Mesothelial cell of epicardium (in vitro differentiated cells): ENCODE measurements around the gene CLDN7. TPM values are rescaled to one million over a fixed set of nuclear protein-coding genes. Genes with fewer than 3 reads are reported as not detected.

Experiments used
- DNase-seq, 2 experiments: peaks; one replicate each; pipeline ENCODE4 v3.0.0; 2021; ENCODE audit warnings: low spot score in 2 of 2; ENCODE audit not compliant: unreplicated experiment in 2 of 2
- H3K27ac Mint-ChIP-seq: 2 replicates; pipeline ENCODE4 v1.8.0; 2021; ENCODE audit warnings: mixed read lengths
- H3K27me3 Mint-ChIP-seq: 2 replicates; pipeline ENCODE4 v1.8.0; 2021; ENCODE audit warnings: low read depth, mixed read lengths
- H3K36me3 Mint-ChIP-seq: 2 replicates; pipeline ENCODE4 v1.8.0; 2021; ENCODE audit warnings: mixed read lengths
- H3K4me1 Mint-ChIP-seq: 2 replicates; pipeline ENCODE4 v1.8.0; 2021; ENCODE audit warnings: mixed read lengths
- H3K4me3 Mint-ChIP-seq: 2 replicates; pipeline ENCODE4 v1.8.0; 2021; ENCODE audit warnings: mild to moderate bottlenecking, moderate library complexity, mixed read lengths
- H3K9me3 Mint-ChIP-seq: 2 replicates; pipeline ENCODE4 v1.8.0; 2021; ENCODE audit warnings: mixed read lengths
- total RNA-seq: library from RNA; stranded (reverse); gene quantifications from 3 replicates; pipeline ENCODE4 v1.2.1, GENCODE V29; 2021
- TF ChIP-seq, protein P1 (sequence below): fragments of 200-600 bp; sonication (generic); IDR thresholded peaks from one replicate; pipeline ENCODE4 v1.5.0; 2021; ENCODE audit warnings: antibody characterized with exemption; ENCODE audit not compliant: unreplicated experiment

Gene CLDN7
- total RNA-seq, 1 donor from 2014 or later: 79.2 TPM

DNA sequence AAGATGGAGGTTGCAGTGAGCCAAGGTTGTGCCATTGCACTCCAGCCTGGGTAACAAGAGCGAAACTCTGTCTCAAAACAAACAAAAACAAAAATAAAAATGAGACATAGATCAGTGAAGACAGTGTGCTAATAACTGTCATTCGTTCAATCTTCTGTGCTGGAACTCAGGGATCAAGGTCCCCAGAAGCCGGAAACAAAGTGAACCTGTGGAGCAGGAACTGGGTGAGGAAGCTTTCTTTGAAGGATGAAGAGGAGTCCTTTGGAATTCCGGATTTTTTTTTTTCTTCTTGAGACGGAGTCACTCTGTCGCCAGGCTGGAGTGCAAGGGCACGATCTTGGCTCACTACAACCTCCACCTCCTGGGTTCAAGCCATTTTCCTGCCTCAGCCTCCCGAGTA lies 17.2 kb upstream of the CLDN7 start:
- Mint-ChIP-seq H3K36me3 (no peaks in the 10 kb centered on the region), H3K9me3 (no peaks in the 10 kb centered on the region), H3K4me1 (peaks cover 15% of the 10 kb centered on the region), H3K27me3 (peaks cover 23% of the 10 kb centered on the region), H3K4me3 (no peak overlapping the region), H3K27ac (no peak overlapping the region)
- TF ChIP-seq, protein P1, sequence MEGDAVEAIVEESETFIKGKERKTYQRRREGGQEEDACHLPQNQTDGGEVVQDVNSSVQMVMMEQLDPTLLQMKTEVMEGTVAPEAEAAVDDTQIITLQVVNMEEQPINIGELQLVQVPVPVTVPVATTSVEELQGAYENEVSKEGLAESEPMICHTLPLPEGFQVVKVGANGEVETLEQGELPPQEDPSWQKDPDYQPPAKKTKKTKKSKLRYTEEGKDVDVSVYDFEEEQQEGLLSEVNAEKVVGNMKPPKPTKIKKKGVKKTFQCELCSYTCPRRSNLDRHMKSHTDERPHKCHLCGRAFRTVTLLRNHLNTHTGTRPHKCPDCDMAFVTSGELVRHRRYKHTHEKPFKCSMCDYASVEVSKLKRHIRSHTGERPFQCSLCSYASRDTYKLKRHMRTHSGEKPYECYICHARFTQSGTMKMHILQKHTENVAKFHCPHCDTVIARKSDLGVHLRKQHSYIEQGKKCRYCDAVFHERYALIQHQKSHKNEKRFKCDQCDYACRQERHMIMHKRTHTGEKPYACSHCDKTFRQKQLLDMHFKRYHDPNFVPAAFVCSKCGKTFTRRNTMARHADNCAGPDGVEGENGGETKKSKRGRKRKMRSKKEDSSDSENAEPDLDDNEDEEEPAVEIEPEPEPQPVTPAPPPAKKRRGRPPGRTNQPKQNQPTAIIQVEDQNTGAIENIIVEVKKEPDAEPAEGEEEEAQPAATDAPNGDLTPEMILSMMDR: no peak
- DNase-seq: no peak

DNA sequence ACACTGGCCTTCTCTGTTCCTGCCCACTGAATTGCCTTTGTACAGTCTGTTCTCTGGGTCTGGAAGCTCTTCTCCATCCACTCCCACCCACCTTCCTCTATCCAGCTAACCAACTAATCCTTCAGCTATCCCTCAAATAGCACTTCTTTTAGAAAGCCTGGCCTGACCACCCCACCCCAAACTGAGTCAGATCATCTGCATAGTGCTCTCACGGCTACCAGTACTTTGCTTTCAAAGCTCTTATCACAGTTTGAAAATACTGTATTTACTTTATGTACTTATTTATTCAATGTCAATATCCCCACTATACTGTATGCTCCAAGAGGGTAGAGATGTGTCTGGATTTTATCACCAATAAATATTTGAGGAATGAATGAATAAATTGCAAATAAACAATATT lies 4.5 kb upstream of the CLDN7 start:
- Mint-ChIP-seq H3K9me3 (no peaks in the 10 kb centered on the region), H3K36me3 (no peaks in the 10 kb centered on the region), H3K4me1 (peaks cover 16% of the 10 kb centered on the region), H3K4me3 (no peak overlapping the region), H3K27ac (peak overlapping the region; percentile 15), H3K27me3 (peaks cover 32% of the 10 kb centered on the region)
- TF ChIP-seq, protein P1: no peak
- no peak for DNase-seq

DNA sequence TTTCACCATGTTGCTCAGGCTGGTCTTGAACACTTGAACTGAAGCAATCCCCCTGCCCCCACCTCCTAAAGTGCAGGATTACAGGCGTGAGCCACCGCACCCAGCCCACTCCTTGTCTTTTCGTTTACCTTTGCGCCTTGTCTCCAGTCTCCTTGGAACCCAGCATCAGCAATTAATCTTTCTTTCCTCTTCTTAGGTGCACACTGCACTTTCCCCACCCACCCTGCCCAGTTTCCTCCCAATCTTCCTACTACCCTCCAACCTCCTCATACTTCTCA lies 1.5 kb upstream of the CLDN7 start:
- Mint-ChIP-seq H3K36me3 (no peaks in the 10 kb centered on the region), H3K4me1 (peaks cover 21% of the 10 kb centered on the region), H3K9me3 (no peaks in the 10 kb centered on the region), H3K4me3 (peak overlapping the region; percentile 90), H3K27ac (peak overlapping the region; percentile 96), H3K27me3 (peaks cover 38% of the 10 kb centered on the region)
- TF ChIP-seq, protein P1: no peak
- DNase-seq: no peak

DNA sequence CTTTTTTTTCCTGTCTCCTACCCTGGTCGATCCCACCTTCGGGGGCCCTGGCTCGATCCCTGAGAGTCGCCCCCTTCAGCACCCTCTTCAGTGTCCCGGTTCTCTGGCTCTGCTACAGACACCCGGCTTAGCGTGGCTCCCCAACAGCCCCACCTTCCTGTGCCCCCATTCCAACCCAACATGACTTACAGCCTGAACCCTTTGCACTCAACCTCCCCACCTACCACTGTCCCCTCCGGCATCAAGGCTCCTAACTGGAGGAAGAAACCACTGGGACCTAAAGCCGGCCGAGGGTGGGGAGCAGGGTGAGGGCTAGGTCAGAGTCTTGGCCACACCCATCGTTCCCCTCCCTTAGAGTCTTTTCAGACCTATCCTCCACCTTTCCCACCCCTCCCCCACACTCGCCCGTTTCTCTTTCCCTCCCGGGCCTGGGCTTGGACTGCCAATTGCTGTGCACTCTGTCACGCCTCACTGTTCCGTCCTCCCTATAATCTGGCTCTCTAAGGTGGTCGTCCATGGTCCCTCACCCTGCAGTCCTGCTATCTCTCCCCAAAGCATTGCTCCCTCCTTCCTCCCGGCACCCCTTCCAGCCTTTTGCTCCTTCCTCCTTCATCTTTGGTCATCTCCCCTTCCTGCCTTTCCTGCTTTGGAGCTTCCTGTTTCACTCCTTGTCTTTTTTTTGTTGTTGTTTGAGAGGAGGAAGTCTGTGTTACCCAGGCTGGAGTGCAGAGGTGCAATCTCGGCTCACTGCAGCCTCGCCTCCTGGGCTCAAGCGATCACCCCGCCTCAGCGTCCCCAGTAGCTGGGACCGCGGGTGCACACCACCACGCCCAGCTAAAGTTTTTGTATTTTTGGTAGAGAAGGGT lies 890 bp upstream of the CLDN7 start:
- peak overlapping the region; percentile 96 for H3K27ac Mint-ChIP-seq
- H3K9me3 Mint-ChIP-seq: no peaks in the 10 kb centered on the region
- H3K4me3 Mint-ChIP-seq: peak overlapping the region; percentile 90
- TF ChIP-seq, protein P1: no peak
- peaks cover 21% of the 10 kb centered on the region for H3K4me1 Mint-ChIP-seq
- H3K36me3 Mint-ChIP-seq: no peaks in the 10 kb centered on the region
- H3K27me3 Mint-ChIP-seq: peaks cover 38% of the 10 kb centered on the region
- no peak for DNase-seq

DNA sequence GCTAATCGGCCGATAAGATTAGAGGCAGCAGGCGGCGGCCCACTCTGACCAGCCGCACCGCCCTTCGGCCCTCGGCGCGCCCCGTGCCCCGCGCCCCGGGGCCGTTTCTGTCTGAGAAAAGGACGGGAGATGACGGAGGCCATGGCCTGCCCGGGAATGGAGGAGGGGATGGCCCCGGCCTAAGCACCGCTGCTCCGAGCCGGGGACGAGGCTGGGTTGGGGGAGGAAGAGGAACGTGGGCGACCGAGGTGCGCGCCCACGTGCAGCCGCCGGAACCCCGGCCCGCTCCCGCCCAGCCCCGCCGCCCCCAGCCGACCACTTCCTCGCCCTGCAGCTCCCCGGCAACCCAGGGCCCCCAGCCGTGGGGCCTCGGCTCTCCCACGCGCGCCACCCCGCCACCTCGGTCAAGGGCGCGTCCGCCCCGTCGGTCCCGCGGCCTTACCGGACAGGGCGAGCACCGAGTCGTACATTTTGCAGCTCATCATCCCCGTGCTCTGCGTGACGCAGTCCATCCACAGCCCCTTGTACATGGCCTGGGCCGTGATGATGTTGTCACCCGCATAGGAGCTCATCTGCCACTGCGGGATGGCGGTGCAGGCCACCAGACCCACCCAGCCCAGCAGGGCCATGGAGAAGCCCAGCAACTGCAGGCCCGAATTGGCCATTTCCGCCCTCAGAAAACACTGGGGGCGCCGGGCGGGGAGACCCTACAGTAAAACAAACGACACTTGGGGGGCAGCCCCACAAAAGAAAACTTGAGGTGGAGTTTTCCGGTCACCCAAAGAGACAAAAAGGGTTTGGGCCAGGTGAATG lies 693 bp downstream of the CLDN7 start:
- Mint-ChIP-seq H3K36me3 (peaks cover 3% of the 10 kb centered on the region), H3K4me1 (peaks cover 21% of the 10 kb centered on the region), H3K4me3 (peak overlapping the region; percentile 90), H3K9me3 (no peaks in the 10 kb centered on the region), H3K27ac (peak overlapping the region; percentile 97), H3K27me3 (peaks cover 35% of the 10 kb centered on the region)
- DNase-seq: peak in 1 of 2 experiments; percentile 43
- TF ChIP-seq, protein P1: no peak
